Hematopoietic multipotent progenitor cell (in vitro differentiated cells): Measurements from ENCODE around the gene TSC1. TPM values are rescaled to one million over a fixed set of nuclear protein-coding genes. Genes with fewer than 3 reads are reported as not detected.

Experiments
- DNase-seq, 3 donors: peaks; one replicate each; pipeline ENCODE4 v3.0.0-alpha.2; 2011 to 2015; ENCODE audit warnings: low read depth in 2 of 3, low spot score in 2 of 3
- total RNA-seq: library from RNA; depleted of rRNA; stranded (reverse); fragments of >200 nt; gene quantifications from one replicate; pipeline ENCODE4 v1.2.3, GENCODE V29; 2012

The TSC1 gene
- total RNA-seq, 1 donor, result 33.9 TPM

- no peak for DNase-seq
Observed at GRCh38 chr9:132873403-132873802, 71.0 kb downstream of the TSC1 start.

- DNase-seq, result no peak
Observed at GRCh38 chr9:132869266-132869665, 75.2 kb downstream of the TSC1 start.

GRCh38 chr9:132866898-132867297, 77.5 kb downstream of the TSC1 start:
- DNase-seq, result no peak

- no peak for DNase-seq
Observed at GRCh38 chr9:132864691-132865090, 79.7 kb downstream of the TSC1 start.

GRCh38 chr9:132864277-132864676, 80.1 kb downstream of the TSC1 start:
- no peak for DNase-seq

GRCh38 chr9:132863096-132863495, 81.3 kb downstream of the TSC1 start:
- no peak for DNase-seq

- no peak for DNase-seq
Observed at GRCh38 chr9:132862533-132862932, 81.9 kb downstream of the TSC1 start.

GRCh38 chr9:132861666-132862065, 82.8 kb downstream of the TSC1 start:
- DNase-seq, result no peak

GRCh38 chr9:132858751-132859150, 85.7 kb downstream of the TSC1 start:
- DNase-seq, result no peak

GRCh38 chr9:132857616-132858342, 86.6 kb downstream of the TSC1 start:
- peak in 1 of 3 donors; percentile 5 for DNase-seq

GRCh38 chr9:132857031-132857430, 87.4 kb downstream of the TSC1 start:
- DNase-seq, result no peak

- no peak for DNase-seq
Observed at GRCh38 chr9:132855904-132856303, 88.5 kb downstream of the TSC1 start.

- DNase-seq, result no peak
Observed at GRCh38 chr9:132854832-132855231, 89.6 kb downstream of the TSC1 start.

- no peak for DNase-seq
Observed at GRCh38 chr9:132853482-132853881, 90.9 kb downstream of the TSC1 start.

- DNase-seq, result no peak
Observed at GRCh38 chr9:132849185-132849706, 95.2 kb downstream of the TSC1 start.

GRCh38 chr9:132846918-132847515, 97.4 kb downstream of the TSC1 start:
- no peak for DNase-seq

- DNase-seq, result no peak
Observed at GRCh38 chr9:132846109-132846917, 98.1 kb downstream of the TSC1 start.

GRCh38 chr9:132842124-132843044, 102.0 kb downstream of the TSC1 start:
- DNase-seq, result no peak
